WTC11 (cell line): ENCODE results near the gene PPM1E. TPM values are rescaled to one million over a fixed set of nuclear protein-coding genes. Genes with fewer than 3 reads are reported as not detected.

Source experiments
- ATAC-seq: fragments of 200-7000 bp; cut with Tn5 transposase; 2 replicates; pipeline ENCODE4 v1.10.0; 2021; ENCODE audit warnings: mild to moderate bottlenecking, moderate library complexity
- CTCF ChIA-PET: fragments of 300-600 bp; sonication (Branson Sonifier 250); formaldehyde crosslinking; loops from one replicate; lab custom pipeline; 2021; ENCODE audit warnings: antibody characterized with exemption; lab: Charles Lee
- POLR2A ChIA-PET: fragments of 350-600 bp; sonication (Branson Sonifier 250); formaldehyde crosslinking; loops from one replicate; lab custom pipeline; 2021; ENCODE audit warnings: antibody characterized with exemption; lab: Charles Lee
- DNase-seq: peaks from one replicate; pipeline ENCODE4 v3.0.0; 2021; ENCODE audit warnings: low spot score
- H3K27ac Mint-ChIP-seq: 2 replicates; pipeline ENCODE4 v1.8.0; 2021; ENCODE audit warnings: mixed read lengths
- H3K27me3 Mint-ChIP-seq: 2 replicates; pipeline ENCODE4 v1.8.0; 2021; ENCODE audit warnings: low read depth, mild to moderate bottlenecking, moderate library complexity, mixed read lengths
- H3K36me3 Mint-ChIP-seq: 2 replicates; pipeline ENCODE4 v1.8.0; 2021; ENCODE audit warnings: mixed read lengths
- H3K4me1 Mint-ChIP-seq: 2 replicates; pipeline ENCODE4 v1.8.0; 2022; ENCODE audit warnings: mixed read lengths
- H3K4me3 Mint-ChIP-seq: 2 replicates; pipeline ENCODE4 v1.8.0; 2021; ENCODE audit warnings: mild to moderate bottlenecking, moderate library complexity, mixed read lengths
- H3K9me3 Mint-ChIP-seq: 2 replicates; pipeline ENCODE4 v1.8.0; 2021; ENCODE audit warnings: mixed read lengths
- ARID4B ChIP-seq: sonication (generic); formaldehyde crosslinking; IDR thresholded peaks from 2 replicates; pipeline ENCODE4 v1.8.0; 2023; ENCODE audit warnings: missing genetic modification reagents, mild to moderate bottlenecking, borderline replicate concordance
- CBFB ChIP-seq: sonication (generic); formaldehyde crosslinking; IDR thresholded peaks from 2 replicates; pipeline ENCODE4 v1.8.1; 2022; ENCODE audit warnings: mild to moderate bottlenecking, low read depth, missing genetic modification reagents
- CREB1 ChIP-seq: sonication (generic); formaldehyde crosslinking; IDR thresholded peaks from 2 replicates; pipeline ENCODE4 v1.8.0; 2023; ENCODE audit warnings: mild to moderate bottlenecking, missing genetic modification reagents
- JAZF1 ChIP-seq: fragments of 250-450 bp; sonication (Bioruptor Pico); IDR thresholded peaks from 2 replicates; pipeline ENCODE4 v1.9.0; 2021; ENCODE audit warnings: moderate library complexity, mild to moderate bottlenecking, inconsistent platforms
- NFE2L1 ChIP-seq: sonication (generic); formaldehyde crosslinking; IDR thresholded peaks from 2 replicates; pipeline ENCODE4 v1.8.1; 2023; ENCODE audit warnings: missing genetic modification reagents
- PREB ChIP-seq: sonication (generic); formaldehyde crosslinking; IDR thresholded peaks from 2 replicates; pipeline ENCODE4 v1.8.1; 2022; ENCODE audit warnings: mild to moderate bottlenecking, missing genetic modification reagents, moderate library complexity, borderline replicate concordance
- RELA ChIP-seq: sonication (generic); formaldehyde crosslinking; IDR thresholded peaks from 2 replicates; pipeline ENCODE4 v1.8.1; 2022; ENCODE audit warnings: missing genetic modification reagents, mild to moderate bottlenecking, borderline replicate concordance
- SMAD3 ChIP-seq: sonication (generic); formaldehyde crosslinking; IDR thresholded peaks from 2 replicates; pipeline ENCODE4 v1.8.0; 2022; ENCODE audit warnings: missing genetic modification reagents, mild to moderate bottlenecking, borderline replicate concordance
- SOX15 ChIP-seq: fragments of 250-450 bp; sonication (Bioruptor Pico); IDR thresholded peaks from 2 replicates; pipeline ENCODE4 v1.9.0; 2021; ENCODE audit warnings: mild to moderate bottlenecking
- TCF7 ChIP-seq: sonication (generic); formaldehyde crosslinking; IDR thresholded peaks from 2 replicates; pipeline ENCODE4 v1.8.0; 2022; ENCODE audit warnings: mild to moderate bottlenecking, low read depth, missing genetic modification reagents, moderate library complexity
- USF1 ChIP-seq: sonication (generic); formaldehyde crosslinking; IDR thresholded peaks from 2 replicates; pipeline ENCODE4 v1.8.0; 2022; ENCODE audit warnings: mild to moderate bottlenecking, missing genetic modification reagents
- ZNF121 ChIP-seq: sonication (generic); formaldehyde crosslinking; IDR thresholded peaks from 2 replicates; pipeline ENCODE4 v1.8.0; 2023; ENCODE audit warnings: missing genetic modification reagents
- ZNF423 ChIP-seq: fragments of 250-450 bp; sonication (Bioruptor Pico); IDR thresholded peaks from 2 replicates; pipeline ENCODE4 v2.1.2; 2022; ENCODE audit warnings: mild to moderate bottlenecking, moderate library complexity
- total RNA-seq: library from RNA; stranded (reverse); gene quantifications from 3 replicates; pipeline ENCODE4 v1.2.3, GENCODE V29; 2021
- TF ChIP-seq, protein P1 (sequence below): sonication (generic); formaldehyde crosslinking; IDR thresholded peaks from 2 replicates; pipeline ENCODE4 v1.8.1; 2023; ENCODE audit warnings: mild to moderate bottlenecking, missing genetic modification reagents
- TF ChIP-seq, protein P2 (sequence below): fragments of 250-450 bp; sonication (Bioruptor Pico); IDR thresholded peaks from 2 replicates; pipeline ENCODE4 v1.9.0; 2021; ENCODE audit warnings: moderate library complexity, mild to moderate bottlenecking, inconsistent platforms, borderline replicate concordance
- TF ChIP-seq, protein P3 (sequence below): sonication (generic); formaldehyde crosslinking; IDR thresholded peaks from 2 replicates; pipeline ENCODE4 v1.8.1; 2023; ENCODE audit warnings: mild to moderate bottlenecking, missing genetic modification reagents
- TF ChIP-seq, protein P4 (sequence below): sonication (generic); formaldehyde crosslinking; IDR thresholded peaks from 2 replicates; pipeline ENCODE4 v1.8.1; 2022; ENCODE audit warnings: missing genetic modification reagents, borderline replicate concordance

Gene PPM1E
- total RNA-seq, 1 experiment from 2014 or later = 8.1 TPM

DNA sequence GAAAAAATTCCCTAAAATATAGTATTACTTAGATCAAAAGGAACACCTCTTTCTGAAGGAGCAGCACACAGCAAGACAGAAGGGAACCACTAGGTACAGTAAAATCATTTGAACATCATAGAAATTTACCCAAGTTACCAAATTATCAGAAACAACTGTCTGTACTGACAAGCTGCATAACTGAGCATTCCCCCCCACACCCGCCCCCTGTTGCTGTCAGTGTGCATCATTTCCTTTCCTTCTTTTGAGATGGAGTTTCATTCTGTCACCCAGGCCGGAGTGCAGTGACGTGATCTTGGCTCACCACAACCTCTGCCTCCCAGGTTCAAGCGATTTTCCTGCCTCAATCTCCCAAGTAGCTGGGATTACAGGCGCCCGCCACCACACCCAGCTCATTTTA lies 230.3 kb downstream of the PPM1E start (continued):
- TF ChIP-seq, protein P1, sequence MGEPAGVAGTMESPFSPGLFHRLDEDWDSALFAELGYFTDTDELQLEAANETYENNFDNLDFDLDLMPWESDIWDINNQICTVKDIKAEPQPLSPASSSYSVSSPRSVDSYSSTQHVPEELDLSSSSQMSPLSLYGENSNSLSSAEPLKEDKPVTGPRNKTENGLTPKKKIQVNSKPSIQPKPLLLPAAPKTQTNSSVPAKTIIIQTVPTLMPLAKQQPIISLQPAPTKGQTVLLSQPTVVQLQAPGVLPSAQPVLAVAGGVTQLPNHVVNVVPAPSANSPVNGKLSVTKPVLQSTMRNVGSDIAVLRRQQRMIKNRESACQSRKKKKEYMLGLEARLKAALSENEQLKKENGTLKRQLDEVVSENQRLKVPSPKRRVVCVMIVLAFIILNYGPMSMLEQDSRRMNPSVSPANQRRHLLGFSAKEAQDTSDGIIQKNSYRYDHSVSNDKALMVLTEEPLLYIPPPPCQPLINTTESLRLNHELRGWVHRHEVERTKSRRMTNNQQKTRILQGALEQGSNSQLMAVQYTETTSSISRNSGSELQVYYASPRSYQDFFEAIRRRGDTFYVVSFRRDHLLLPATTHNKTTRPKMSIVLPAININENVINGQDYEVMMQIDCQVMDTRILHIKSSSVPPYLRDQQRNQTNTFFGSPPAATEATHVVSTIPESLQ (CRISPR knock-in tag) = no peak
- TF ChIP-seq, protein P2, sequence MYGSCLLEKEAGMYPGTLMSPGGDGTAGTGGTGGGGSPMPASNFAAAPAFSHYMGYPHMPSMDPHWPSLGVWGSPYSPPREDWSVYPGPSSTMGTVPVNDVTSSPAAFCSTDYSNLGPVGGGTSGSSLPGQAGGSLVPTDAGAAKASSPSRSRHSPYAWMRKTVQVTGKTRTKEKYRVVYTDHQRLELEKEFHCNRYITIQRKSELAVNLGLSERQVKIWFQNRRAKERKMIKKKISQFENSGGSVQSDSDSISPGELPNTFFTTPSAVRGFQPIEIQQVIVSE = no peak
- TF ChIP-seq NFE2L1 (CRISPR knock-in tag) = no peak
- TF ChIP-seq USF1 (CRISPR knock-in tag) = no peak
- TF ChIP-seq, protein P3, sequence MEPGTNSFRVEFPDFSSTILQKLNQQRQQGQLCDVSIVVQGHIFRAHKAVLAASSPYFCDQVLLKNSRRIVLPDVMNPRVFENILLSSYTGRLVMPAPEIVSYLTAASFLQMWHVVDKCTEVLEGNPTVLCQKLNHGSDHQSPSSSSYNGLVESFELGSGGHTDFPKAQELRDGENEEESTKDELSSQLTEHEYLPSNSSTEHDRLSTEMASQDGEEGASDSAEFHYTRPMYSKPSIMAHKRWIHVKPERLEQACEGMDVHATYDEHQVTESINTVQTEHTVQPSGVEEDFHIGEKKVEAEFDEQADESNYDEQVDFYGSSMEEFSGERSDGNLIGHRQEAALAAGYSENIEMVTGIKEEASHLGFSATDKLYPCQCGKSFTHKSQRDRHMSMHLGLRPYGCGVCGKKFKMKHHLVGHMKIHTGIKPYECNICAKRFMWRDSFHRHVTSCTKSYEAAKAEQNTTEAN (CRISPR knock-in tag) = no peak

DNA sequence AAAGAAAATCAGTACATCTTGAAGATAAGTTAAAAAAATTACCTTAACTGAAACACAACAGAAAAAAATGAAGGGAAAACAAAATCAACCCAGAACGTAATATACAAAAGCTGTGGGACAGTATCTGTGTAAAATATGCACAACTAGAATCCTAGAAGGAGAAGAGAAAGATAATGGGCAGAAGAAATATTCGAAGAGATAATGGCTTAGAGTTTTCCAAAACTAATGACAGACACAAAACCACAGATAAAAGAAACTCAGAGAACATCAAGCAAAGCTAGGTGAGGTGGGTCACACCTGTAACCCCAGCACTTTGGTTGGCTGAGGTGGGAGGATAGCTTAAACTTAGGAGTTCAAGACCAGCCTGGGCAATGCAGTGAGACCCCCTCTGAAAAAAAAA lies 234.0 kb downstream of the PPM1E start:
- CTCF ChIA-PET = interaction anchor here (1.2 kb wide), 1 partner anchor 15 kb away, joined by 4 read pairs; no protein-coding TSS in a partner anchor

GRCh38 chr17:58991718-58992331 lies 236.2 kb downstream of the PPM1E start:
- H3K4me3 Mint-ChIP-seq = no peak overlapping the region
- ChIA-PET CTCF (interaction anchor here (1.0 kb wide), 1 partner anchor 9 kb away, joined by 3 read pairs; no protein-coding TSS in a partner anchor), POLR2A (no interaction called here)
- peak overlapping the region; percentile 73 for H3K27ac Mint-ChIP-seq
- H3K27me3 Mint-ChIP-seq = no peaks in the 10 kb centered on the region
- 0 out of 2 replicates have a peak, but pooled peaks cover 3% of the 10 kb centered on the region for H3K36me3 Mint-ChIP-seq
- ATAC-seq (no peak), DNase-seq (no peak)
- peaks cover 32% of the 10 kb centered on the region for H3K4me1 Mint-ChIP-seq
- TF ChIP-seq ARID4B (CRISPR knock-in tag) = no peak
- TF ChIP-seq SMAD3 (CRISPR knock-in tag) = no peak
- TF ChIP-seq PREB = no peak
- TF ChIP-seq SOX15 (CRISPR knock-in tag) = no peak
- TF ChIP-seq, protein P4, sequence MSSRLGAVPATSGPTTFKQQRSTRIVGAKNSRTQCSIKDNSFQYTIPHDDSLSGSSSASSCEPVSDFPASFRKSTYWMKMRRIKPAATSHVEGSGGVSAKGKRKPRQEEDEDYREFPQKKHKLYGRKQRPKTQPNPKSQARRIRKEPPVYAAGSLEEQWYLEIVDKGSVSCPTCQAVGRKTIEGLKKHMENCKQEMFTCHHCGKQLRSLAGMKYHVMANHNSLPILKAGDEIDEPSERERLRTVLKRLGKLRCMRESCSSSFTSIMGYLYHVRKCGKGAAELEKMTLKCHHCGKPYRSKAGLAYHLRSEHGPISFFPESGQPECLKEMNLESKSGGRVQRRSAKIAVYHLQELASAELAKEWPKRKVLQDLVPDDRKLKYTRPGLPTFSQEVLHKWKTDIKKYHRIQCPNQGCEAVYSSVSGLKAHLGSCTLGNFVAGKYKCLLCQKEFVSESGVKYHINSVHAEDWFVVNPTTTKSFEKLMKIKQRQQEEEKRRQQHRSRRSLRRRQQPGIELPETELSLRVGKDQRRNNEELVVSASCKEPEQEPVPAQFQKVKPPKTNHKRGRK = no peak
- TF ChIP-seq TCF7 (CRISPR knock-in tag) = no peak
- TF ChIP-seq CREB1 (CRISPR knock-in tag) = no peak
- no peak for TF ChIP-seq ZNF423 (CRISPR knock-in tag)
- TF ChIP-seq ZNF121 (CRISPR knock-in tag) = no peak
- no peaks in the 10 kb centered on the region for H3K9me3 Mint-ChIP-seq

More for the DNA sequence above, 234.0 kb downstream of the PPM1E start:
- H3K36me3 Mint-ChIP-seq = 0 out of 2 replicates have a peak, but pooled peaks cover 3% of the 10 kb centered on the region
- no peaks in the 10 kb centered on the region for H3K27me3 Mint-ChIP-seq
- H3K4me1 Mint-ChIP-seq = peaks cover 44% of the 10 kb centered on the region
- TF ChIP-seq JAZF1 (CRISPR knock-in tag) (no peak), RELA (no peak), CBFB (CRISPR knock-in tag) (no peak), ZNF121 (CRISPR knock-in tag) (peak; percentile 33; the same call in 1 of the 2 replicates)
- POLR2A ChIA-PET = no interaction called here
- ATAC-seq = no peak
- H3K4me3 Mint-ChIP-seq = no peak overlapping the region
- H3K9me3 Mint-ChIP-seq = no peaks in the 10 kb centered on the region
- no peak for DNase-seq
- no peak overlapping the region for H3K27ac Mint-ChIP-seq
